HG03175 (cell line): Measurements from ENCODE around the gene SLC6A11.

Source experiments
- ATAC-seq: cut with Tn5 transposase; IDR thresholded peaks from one replicate; pipeline ENCODE4 v1.9.1; 2021; ENCODE audit warnings: mild to moderate bottlenecking, moderate library complexity; ENCODE audit not compliant: unreplicated experiment

The SLC6A11 gene

DNA sequence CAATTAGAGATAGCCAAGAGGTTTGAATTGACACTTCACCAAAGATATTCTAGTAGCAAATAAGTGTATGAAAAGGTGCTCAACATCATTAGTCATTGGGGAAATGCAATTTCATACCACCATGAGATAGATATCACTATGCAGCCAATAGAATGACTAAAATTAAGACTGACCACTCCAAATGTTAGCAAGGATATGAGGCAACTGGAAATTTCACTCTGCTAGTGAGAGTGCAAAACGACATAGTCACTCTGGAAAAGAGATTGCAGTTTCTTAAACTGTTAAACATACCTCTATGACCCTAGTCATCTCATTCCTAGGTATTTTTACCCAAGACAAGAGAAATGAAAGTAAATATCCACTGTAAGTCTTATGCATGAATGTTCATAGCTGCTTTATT, 27.6 kb upstream of the SLC6A11 start:
- ATAC-seq: no peak

DNA sequence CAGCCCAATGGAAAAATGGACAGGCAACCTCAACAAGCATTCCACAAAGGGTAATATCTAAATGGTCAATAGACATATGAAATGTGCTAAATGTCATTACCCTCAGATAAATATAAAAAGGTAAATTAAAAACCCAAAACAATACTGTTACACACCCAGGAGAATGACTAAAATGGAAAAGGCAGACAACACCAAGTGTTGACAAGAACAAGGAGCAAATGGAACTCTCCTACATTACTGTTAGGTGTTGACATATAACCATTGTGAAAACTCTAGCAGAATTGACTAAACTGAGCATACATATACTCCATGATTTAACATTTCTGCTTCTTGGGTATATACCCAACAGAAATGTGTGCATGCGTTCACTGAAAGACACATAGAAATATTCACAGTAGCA, 25.3 kb upstream of the SLC6A11 start:
- no peak for ATAC-seq

DNA sequence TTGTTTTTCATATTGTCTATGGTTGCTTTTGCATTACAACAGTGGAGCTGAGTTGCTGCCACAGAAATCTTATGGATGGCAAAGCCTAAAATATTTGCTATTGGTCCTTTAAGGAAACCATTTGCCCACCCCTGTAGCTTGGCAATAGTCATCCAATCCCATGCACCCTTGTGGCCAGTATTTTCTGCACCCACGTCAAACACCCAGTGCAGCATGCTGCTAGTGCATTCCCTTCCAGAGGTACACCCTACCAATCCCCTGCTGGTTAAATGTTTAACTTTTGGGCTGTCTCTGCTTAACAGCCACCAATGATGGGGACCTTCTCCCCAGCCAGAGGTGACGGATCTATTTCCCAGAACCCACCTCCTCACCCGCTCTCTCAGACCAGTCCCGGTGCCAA, 23.8 kb upstream of the SLC6A11 start:
- ATAC-seq: no peak

DNA sequence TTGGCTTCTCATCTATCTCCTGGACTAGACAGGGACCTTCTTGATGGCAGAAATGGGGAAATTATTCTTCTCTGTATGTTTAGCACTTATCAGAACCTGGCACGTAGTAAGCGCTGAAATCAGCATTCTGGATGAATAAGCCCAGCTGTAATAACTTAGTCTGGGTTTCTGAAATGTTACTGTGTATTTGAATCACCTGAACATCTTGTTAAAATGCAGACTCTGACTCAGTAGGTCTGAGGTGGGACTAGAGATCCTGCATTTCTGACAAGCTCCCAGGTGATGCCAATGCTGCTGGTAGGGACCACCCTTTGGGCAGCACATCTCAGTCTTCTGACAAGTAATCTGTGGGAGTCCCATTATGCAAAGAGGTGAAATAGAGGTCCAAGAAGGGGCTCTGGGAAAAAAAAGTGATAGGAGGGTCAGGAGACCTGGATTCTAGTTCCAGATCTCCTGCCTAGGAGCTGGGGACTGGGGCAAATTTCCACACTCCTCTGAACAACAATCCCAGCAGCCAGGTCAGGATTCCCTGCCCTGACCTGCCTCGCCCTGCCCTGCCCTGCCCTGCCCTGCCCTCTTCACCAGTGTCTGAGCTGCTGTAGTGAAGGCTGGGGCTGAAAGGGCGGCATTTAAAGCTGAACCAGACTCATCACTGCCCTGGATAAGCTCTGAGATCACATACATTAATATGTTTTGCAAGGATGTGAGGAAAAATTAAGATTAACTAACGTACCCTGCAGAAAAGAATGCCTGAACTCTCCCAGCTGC, 17.2 kb upstream of the SLC6A11 start:
- ATAC-seq: no peak

DNA sequence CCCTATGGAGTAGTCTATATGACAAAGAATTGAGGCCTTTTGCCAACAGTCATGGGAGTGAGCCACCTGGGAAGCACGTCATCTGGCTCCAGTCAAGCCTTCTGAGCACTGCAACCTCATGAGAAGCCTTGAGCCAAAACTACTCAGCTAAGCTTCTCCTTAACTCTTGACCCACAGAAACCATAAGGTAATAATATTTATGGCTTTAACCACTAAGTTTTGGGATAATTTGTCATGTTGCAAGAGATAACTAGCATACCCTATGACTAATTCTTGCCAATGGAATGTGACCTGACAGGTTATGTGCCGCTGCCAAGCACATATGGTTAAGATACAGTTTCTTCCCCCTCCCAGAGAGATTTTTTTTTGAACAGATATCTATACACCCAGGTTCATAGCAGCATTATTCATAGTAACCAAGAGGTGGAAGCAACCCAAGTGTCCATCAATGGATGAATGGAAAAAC, 11.8 kb upstream of the SLC6A11 start:
- no peak for ATAC-seq

DNA sequence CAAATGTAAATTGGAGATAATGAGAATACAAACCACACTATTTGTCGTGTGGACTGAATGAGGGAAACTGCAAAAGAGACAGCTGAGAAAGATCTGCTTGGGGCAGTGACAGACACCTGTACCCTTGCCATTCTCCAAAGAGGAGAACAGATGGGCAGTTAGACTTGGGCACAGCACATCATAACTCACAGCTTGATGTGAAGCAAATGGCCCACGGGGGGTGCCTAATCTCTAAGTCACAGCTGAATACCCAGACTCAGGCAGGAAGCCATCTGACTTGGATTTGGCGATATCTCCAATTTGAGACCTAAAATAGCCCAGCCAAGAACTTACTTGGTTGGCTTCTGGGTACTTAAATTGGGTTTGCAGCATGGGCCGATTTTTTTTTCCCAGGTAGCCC, 10.0 kb upstream of the SLC6A11 start:
- no peak for ATAC-seq

DNA sequence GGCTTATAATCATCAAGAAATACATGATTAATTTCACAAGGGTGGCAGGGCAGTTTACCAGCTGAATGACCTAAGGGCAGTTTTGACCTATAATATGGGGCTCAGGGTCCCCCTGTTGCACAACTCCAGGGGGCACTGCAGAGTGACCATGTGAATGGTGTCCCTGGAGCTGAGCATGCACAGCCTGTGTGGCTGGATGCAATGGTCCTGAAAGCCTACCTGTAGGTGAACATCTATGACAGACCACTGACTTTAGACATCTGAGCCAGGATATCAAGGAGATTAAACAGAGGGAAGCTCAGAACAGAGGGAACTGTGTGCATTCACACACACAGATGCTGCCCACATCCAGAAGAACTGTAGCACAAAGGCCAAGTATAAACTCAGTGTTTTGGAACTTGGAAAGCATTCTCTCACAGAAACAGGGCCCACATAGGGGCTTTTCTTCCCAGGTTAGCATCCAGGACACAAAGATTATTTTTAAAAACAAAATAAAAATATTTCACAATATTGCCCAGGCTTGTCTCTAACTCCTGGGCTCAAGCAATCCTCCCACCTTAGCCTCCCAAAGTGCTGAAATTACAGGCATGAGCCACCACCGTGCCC, 7.8 kb upstream of the SLC6A11 start:
- no peak for ATAC-seq

DNA sequence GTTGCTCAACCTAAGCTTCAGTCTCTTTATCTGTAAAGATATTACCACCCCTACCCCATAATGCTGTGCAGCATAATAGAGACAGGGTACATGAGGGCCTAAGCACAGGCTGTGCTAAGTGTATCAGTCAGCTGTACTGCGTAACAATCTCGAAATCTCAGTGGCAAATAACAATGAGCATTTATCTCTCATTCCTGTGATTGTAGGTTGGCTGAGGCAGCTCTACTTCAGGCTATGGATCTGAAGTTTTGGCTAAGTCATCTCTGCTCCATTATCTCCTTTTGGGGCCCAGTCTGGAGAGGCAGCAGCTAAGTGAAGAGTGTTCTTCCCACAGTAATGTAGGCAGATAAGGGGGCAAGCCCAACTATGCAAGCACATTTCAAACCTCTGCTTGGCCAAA, 7.1 kb upstream of the SLC6A11 start:
- no peak for ATAC-seq

DNA sequence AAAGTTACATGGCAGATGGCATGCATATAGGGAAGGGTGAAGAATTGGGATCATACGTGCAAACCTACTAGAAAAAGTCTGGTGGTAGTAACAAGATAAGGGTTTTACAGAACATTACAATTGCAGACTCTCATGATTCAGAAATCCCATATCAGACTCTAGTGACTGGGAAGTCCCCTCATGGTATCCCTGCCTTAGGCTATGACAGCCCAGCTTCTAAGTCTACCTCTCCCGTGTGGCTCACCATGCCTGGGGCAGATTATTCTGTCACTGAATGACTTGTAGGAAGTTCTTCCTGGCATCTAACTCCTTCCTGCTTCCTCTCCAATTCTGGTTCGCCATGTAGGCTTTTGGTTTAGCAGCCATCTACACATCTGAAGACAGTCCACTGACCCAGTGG, 5.7 kb upstream of the SLC6A11 start:
- no peak for ATAC-seq

DNA sequence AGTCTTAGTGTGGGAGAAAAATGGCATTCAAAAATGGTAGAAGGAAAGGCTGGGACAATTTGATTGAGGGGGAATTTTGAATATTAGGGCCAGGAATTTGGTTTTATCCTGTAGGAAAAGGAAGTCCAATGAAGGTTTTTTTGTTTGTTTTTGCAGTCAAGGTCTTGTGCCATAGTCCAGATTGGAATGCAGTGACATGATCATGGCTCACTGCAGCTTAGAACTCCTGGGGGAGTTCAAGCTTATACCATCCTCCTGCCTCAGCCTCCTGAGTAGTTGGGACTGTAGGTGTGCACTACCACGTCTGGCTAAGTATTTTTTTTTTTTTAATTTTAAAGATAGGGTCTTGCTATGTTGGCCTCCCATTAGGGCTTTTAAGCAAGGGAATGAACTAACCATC, 2.6 kb upstream of the SLC6A11 start:
- no peak for ATAC-seq

DNA sequence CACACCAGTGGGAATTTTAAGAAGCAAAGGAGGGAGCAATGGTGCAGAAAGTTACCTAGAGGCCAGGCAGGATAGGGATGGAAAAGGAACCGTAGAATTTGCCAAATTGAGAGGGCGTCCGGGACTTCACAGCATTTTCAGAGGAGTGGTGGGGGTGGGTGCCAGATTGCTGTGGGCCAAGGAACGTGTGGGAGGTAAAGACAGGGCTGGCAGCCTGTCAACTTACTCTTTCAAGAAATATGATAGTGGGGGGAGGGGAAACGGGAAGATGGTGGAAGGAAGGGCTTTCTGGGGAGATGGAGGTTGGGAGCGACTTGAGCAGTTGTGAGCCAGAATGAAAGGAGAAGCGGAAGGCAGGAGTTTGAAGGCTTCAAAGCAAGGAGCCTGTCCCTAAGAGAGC, 1.4 kb upstream of the SLC6A11 start:
- ATAC-seq: no peak

DNA sequence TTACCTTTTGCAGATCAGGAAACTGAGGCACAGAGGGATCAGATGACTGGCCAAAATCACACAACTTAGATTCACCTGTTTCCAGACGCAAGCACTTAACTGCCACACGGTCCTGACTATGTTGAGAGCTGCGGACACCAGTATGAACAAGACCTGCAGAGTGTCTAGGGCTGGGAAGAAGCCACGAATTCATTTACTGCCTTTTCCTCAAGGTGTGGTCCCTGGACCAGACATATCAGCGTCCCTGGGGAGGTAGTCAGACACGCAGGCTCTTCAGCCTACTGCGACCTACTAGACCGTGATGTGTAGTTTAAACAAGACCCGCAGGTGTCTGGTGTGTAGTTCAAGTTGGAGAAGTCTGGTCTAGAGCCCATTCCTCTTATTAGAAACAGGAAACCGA, 541 bp upstream of the SLC6A11 start:
- no peak for ATAC-seq

DNA sequence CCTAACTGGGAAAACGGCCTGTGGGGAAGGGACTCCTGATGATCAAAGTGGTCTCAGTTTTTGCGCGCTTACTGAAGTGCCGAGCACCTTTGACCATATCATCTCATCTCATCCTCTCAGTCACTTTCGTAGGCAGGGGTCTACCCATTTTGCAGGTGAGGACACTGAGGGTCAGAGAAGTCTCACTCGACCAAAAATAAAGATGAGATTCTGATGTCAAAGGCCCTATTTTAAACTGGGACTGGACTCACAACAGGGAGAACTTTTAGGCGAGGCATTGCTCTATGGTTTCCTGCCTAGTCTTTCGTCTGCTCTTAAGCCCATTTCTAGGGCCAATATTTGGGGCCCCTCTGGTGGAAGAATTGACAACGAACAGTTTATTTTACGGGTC, 830 bp downstream of the SLC6A11 start:
- no peak for ATAC-seq

DNA sequence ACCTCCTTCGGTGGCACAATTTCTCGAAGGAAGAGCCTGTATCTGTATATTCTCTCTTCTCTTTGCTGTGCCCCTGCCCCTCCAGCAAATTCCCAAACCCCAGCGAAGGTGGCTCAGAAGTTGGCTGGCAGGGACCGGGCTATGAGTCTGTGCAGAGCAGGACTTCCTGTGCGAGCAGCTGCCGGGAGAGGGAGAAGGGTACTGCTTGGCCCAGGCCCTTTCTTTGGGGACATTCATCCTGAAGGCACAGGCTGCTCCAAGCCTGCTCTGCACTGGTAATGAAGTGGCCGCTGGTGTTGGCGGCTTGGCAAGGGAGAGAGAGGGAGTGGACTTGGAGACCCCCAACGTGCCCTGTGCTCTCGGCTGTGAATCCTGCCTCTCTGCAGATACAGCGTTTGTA, 1.5 kb downstream of the SLC6A11 start:
- ATAC-seq: no peak

DNA sequence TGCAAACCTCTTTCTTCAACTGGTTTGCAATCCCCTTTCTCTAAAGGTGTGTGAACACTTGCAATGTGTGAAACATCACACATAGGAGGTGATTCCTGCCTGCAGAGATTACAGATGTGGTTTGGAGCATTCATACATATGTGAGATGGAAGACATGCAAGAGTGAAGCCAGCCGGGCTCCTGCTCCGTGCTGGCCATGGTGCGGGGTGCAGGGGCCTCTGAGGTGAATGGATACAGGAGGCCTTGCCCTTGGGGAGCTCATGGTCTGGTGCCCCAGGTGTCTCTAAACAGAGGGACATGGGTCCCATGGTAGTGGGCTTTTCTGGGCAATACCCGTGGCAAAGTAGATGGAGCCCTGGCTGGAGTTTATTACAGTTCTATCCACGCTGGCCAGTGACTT, 6.0 kb downstream of the SLC6A11 start:
- ATAC-seq: no peak

DNA sequence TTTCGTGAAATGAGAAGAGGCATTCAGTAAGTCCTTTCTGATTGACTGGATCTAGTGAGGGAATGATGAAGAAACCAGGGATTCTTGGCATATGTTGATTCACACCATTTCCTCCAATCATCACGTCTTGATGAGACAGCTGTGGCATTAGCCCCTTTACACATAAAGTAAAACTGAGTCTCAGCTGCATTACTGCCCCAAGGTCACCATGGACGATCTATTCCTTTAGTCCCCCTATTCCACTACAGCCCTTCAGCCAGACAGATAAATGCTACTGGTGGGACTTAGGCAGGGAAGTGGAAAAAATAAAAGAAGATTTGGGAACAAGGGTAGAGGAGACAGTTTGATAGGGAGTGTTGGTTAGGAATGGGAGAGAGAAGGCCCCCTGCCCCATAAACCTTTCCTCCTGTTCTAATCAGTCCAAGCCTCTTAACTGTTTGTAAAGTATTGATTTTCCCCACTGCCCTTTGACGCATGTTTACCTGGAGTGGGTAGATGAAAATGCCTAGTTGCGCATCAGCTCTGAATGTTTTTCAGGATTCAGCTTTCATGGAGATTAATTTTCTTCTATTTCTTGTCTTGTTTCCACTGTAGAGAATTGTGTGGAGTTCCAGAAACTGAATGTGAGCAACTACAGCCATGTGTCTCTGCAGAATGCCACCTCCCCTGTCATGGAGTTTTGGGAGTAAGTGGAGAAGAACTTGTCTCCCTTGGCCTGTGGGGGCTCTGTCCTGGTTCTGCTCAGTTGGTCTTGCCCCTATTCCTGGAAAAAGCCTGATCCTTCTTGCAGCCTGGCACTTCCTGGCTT, 6.9 kb downstream of the SLC6A11 start:
- ATAC-seq: no peak

DNA sequence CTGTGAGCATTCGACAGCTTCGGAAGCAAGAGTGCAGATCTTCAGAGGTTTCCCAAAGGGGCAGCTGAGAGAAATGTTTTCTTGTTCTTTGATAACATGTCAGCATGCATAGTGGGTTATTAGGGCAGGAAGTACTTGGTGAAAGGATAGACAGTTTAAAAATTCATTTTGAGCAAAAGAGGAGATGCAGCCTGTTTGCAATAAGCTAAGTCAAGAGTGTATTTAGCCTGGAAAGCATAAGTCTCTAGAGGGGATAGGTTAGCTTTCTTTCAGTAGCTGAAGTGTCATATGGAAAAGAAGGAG, 7.4 kb downstream of the SLC6A11 start:
- ATAC-seq: no peak

DNA sequence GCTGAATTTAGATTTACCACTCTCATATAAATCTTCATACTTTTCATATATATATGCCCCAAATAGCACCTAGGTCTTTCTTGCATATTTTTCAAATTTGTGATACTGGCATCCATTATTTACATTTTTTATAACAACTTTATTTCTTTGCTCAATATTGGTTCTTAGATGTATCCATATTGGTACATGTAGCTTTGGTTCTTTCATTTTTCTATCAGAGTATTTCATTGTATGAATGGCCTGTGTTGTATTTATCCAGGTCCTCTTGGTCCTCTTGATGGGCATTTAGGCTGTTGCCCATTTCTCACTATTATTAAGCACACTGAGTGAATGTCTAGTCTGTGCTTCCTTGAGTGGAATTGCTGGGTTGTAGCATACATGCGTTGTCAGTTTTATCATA, 8.4 kb downstream of the SLC6A11 start:
- no peak for ATAC-seq

DNA sequence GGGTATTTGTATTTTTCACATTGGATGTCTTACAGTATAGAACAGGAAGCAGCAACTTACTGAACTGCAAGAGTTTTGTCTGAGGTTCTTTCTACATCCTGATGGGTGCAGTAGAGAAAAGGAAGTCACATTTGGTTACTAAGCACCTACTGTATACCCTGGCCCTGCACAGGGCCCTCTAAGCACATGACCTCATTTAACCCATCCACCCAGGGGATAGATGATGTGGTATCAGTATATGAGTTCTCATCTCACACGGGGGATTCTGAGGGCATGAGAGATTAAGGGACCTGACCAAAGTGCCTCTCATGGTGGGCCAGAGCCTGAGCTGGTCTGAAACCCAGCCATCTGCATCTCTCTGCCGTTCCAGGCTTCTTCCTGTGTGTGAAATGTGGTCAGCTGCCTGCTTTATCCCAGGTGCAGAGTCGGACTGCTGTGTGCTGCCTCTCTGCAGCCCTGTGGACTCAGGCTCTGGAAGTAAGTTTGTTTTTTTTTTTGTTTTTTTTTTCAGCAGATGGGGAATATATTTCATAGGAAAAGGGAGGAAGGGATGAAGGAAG, 17.9 kb downstream of the SLC6A11 start:
- ATAC-seq: no peak

DNA sequence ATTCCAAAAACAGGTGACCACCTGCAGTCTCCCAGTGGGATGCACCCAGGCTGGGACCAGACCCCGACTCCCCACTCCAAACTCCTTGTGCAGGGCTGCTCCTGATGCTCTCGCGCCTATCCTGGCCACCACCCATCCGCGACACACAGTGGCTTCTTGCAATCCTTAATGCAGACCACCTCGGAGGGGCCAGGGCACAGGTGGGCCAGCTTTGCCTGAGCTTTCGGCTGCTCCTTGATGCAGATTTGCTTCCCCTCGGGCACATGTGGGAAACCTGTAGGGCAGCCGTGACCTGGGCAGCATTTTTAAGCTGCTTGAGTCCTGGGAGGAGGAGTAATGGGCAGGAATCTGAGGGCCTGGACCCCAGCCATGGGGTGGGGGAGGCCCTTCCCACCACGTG, 18.9 kb downstream of the SLC6A11 start:
- no peak for ATAC-seq

DNA sequence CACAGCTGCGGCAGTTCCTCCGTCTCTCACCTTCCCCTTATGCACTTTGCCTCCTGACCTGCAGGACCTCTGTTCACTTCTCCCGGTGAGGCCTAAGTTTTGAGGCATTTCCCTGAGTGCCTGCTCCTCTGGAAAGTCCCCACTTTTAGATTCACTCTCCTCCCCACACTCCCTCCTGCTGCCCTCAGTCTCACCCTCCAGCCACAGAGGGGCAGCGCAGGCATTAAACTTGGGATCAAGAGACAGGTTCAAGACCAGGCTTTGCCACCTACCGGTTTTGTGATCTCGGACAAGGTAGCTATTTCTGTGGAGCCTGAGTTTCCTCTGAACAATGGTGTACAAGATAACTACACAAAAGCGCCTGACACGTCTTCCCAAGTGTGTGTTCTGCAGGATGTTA, 19.4 kb downstream of the SLC6A11 start:
- ATAC-seq: no peak

DNA sequence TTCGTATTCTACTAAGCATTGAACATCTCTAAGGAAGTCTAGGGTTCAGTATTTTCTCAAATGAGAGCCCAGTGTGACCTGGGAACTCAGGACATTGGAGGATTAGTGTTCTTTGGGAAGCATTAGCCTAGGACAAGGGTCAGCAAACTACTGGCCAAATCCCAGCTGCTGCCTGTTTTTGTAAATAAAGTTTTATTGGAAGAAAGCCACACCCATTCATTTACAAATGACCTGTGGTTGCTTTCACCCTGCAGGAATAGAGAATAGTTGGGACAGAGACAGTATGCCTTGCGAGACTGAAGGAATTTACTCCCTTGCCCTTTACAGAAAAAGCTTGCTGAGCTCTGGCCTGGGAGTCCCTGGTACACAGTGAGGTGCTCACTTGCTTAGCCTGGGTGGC, 20.6 kb downstream of the SLC6A11 start:
- no peak for ATAC-seq
